Prostate gland (tissue), 2 donors: ENCODE measurements around the gene BNC2. TPM values are rescaled to one million over a fixed set of nuclear protein-coding genes. Genes with fewer than 3 reads are reported as not detected.

Experiments
- DNase-seq: peaks from one replicate; pipeline ENCODE4 v3.0.0-alpha.2; 2019; ENCODE audit warnings: low spot score
- H3K27ac ChIP-seq, 2 donors: fragments of 200-600 bp; sonication (generic); 2 replicates each; pipeline ENCODE4 v1.5.1; 2017 to 2019
- H3K27me3 ChIP-seq: fragments of 200-600 bp; sonication (generic); replicated peaks from 2 replicates; pipeline ENCODE4 v1.5.1; 2019; ENCODE audit not compliant: insufficient read depth
- H3K36me3 ChIP-seq, 2 donors: fragments of 200-600 bp; sonication (generic); 1 replicate in 1 of 2; 2 replicates in 1 of 2; pipeline versions ENCODE4 v1.5.1 to v1.8.1; 2017 to 2019
- H3K4me1 ChIP-seq: fragments of 200-600 bp; sonication (generic); replicated peaks from 2 replicates; pipeline ENCODE4 v1.5.1; 2019
- H3K4me3 ChIP-seq, 2 donors: fragments of 200-600 bp; sonication (generic); 2 replicates each; pipeline ENCODE4 v1.5.1; 2017 to 2019
- H3K9me3 ChIP-seq: fragments of 200-600 bp; sonication (generic); 2 replicates; pipeline ENCODE4 v1.5.1; 2017
- CTCF ChIP-seq, 4 experiments: fragments of 200-600 bp in 2 of 4; fragments of 450-650 bp in 2 of 4; sonication (generic) in 2 of 4; IDR thresholded peaks; 1 replicate in 3 of 4; 2 replicates in 1 of 4; pipeline ENCODE4 v1.5.1; 2016 to 2019; ENCODE audit warnings: antibody characterized with exemption in 4 of 4, mild to moderate bottlenecking in 2 of 4, moderate library complexity in 2 of 4
- POLR2A ChIP-seq: fragments of 450-650 bp; IDR thresholded peaks from one replicate; pipeline ENCODE4 v1.6.1; 2016; ENCODE audit warnings: antibody characterized with exemption, mild to moderate bottlenecking
- POLR2AphosphoS5 ChIP-seq: sonication (generic); formaldehyde crosslinking; IDR thresholded peaks from one replicate; pipeline ENCODE4 v1.6.1; 2017; ENCODE audit warnings: antibody characterized with exemption
- WGBS: methylation state at CpG from one replicate; pipeline ENCODE4 v1.1.5; 2018; 5-methylcytosine and 5-hydroxymethylcytosine counted together
- intact Hi-C: fragments of 100-400 bp; cut with DNase I; formaldehyde crosslinking; loops from one replicate; pipeline ENCODE4 v1.14.2; 2022
- total RNA-seq, 2 donors: library from RNA; depleted of rRNA; stranded (reverse); fragments of >200 nt; gene quantifications; one replicate each; pipeline ENCODE4 v1.1.0, GENCODE V29; 2016

BNC2 gene
- total RNA-seq, 2 donors from 2014 or later, result 4.9 to 37.2 TPM

DNA sequence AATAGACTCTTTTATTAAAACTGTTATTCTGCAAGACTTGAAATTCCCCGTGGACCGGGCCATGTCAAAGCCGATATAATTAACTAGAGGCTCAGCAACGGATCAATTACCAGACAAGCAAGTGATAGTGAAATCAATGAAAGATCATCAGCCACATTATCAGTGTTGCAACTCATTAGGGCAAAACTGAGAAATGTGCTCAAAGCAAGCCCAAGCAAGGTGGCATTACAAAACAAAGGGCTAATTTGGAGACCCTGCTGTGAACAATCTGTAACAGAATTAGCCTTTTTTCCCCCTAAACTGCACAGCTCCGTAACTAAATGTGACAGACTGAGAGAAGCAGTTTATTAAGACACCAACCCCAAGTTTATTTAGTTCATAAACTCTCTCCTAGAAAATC lies 140.3 kb downstream of the BNC2 start:
- no peaks in the 10 kb centered on the region for H3K9me3 ChIP-seq
- no peaks in the 10 kb centered on the region for H3K4me1 ChIP-seq
- no peak for DNase-seq
- intact Hi-C loops, result loop anchor here (10.0 kb wide), 1 partner anchor 535 kb away; no protein-coding TSS in a partner anchor
- no peak overlapping the region for H3K27ac ChIP-seq
- 91% methylated on average over 5 of the region's 5 CpGs for WGBS
- no peak overlapping the region for H3K4me3 ChIP-seq
- no peaks in the 10 kb centered on the region for H3K36me3 ChIP-seq
- no peak for TF ChIP-seq POLR2A
- no peak for TF ChIP-seq CTCF (IDR thresholded peaks at IDR 0.05)
- TF ChIP-seq POLR2AphosphoS5, result no peak
- no peaks in the 10 kb centered on the region for H3K27me3 ChIP-seq

DNA sequence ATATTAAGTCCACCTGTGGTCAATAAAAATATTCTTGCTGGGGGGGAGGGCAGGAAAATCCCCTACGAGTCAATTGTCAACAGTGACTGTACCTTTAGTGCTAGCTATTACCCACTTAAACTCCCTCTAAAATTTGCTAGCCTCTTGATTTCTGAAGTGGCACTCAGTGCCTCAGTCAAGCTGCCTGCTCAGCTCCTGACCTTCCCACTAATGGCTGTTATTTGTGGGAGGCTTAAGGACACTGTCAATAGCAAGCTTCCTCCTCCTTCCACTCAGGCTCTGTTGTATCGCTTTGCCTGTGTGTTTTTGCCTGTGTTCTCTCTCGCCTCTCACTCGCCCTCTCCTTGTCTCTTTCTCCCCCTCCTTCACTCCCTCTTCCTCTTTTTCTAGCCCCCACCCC lies 140.8 kb downstream of the BNC2 start:
- no peak overlapping the region for H3K27ac ChIP-seq
- H3K27me3 ChIP-seq, result no peaks in the 10 kb centered on the region
- H3K36me3 ChIP-seq, result no peaks in the 10 kb centered on the region
- no peak overlapping the region for H3K4me3 ChIP-seq
- whole genome bisulfite sequencing, result 77% methylated on average over 4 of the region's 4 CpGs
- intact Hi-C loops, result loop anchor here (10.0 kb wide), 2 partner anchors 215 to 535 kb away; no protein-coding TSS in a partner anchor
- DNase-seq, result no peak
- no peaks in the 10 kb centered on the region for H3K9me3 ChIP-seq
- TF ChIP-seq CTCF (IDR thresholded peaks at IDR 0.05) (no peak), POLR2AphosphoS5 (no peak), POLR2A (no peak)
- H3K4me1 ChIP-seq, result no peaks in the 10 kb centered on the region

DNA sequence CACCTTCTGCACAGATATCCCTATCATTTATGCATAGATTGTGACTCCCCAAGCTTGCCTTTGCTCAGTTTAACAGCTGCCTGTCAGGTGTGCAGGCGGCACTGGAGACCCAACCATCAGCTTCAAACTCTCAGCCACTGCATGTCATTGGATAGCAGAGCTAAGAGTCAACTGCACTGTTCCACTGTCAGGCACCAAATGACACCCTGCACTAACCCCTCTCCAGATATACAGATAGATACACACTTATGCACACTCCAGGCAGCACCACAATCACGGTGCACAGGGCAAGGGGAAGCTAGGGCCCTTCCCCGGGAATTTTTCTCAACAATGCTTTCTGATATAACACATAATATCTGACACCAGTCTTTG lies 142.3 kb downstream of the BNC2 start:
- Histone ChIP-seq H3K27me3 (no peaks in the 10 kb centered on the region), H3K27ac (no peak overlapping the region), H3K9me3 (no peaks in the 10 kb centered on the region), H3K4me3 (peak overlapping the region in 1 of 2 donors; percentile 43), H3K4me1 (no peaks in the 10 kb centered on the region), H3K36me3 (no peaks in the 10 kb centered on the region)
- WGBS, result 73% methylated on average over 3 of the region's 3 CpGs
- intact Hi-C loops, result loop anchor here (10.0 kb wide), 1 partner anchor 213 kb away; no protein-coding TSS in a partner anchor
- no peak for DNase-seq
- no peak for TF ChIP-seq POLR2AphosphoS5
- TF ChIP-seq CTCF (IDR thresholded peaks at IDR 0.05), result no peak
- no peak for TF ChIP-seq POLR2A

- DNase-seq, result no peak
- no peaks in the 10 kb centered on the region for H3K36me3 ChIP-seq
- no peaks in the 10 kb centered on the region for H3K27me3 ChIP-seq
- intact Hi-C loops, result loop anchor here (2.0 to 10.0 kb wide), 2 partner anchors 141 to 213 kb away; no protein-coding TSS in a partner anchor
- H3K27ac ChIP-seq, result peak overlapping the region; percentile 80 to 88
- no peaks in the 10 kb centered on the region for H3K4me1 ChIP-seq
- 20% methylated on average over 7 of the region's 7 CpGs for WGBS
- peak overlapping the region; percentile 40 to 43 for H3K4me3 ChIP-seq
- no peak for TF ChIP-seq CTCF (IDR thresholded peaks at IDR 0.05)
- no peak for TF ChIP-seq POLR2A
- no peak for TF ChIP-seq POLR2AphosphoS5
- H3K9me3 ChIP-seq, result no peaks in the 10 kb centered on the region
Measured at GRCh38 chr9:16727452-16728136, 142.9 kb downstream of the BNC2 start.
